Activated CD4-positive, alpha-beta T cell treated with anti-CD3 and anti-CD28 coated beads, Interleukin-2, amount 10 ng/mL, durations not matched to agents 7 days and 5 days (primary cell): ENCODE results near the gene CFAP58. TPM values are rescaled to one million over a fixed set of nuclear protein-coding genes. Genes with fewer than 3 reads are reported as not detected.

Experiments
- CTCF ChIA-PET: fragments of 350-600 bp; sonication (Branson Sonifier 250); formaldehyde crosslinking; loops from one replicate; lab custom pipeline; 2021; ENCODE audit warnings: antibody characterized with exemption; lab: Charles Lee
- POLR2A ChIA-PET: fragments of 350-600 bp; sonication (Branson Sonifier 250); formaldehyde crosslinking; loops from one replicate; lab custom pipeline; 2021; ENCODE audit warnings: antibody characterized with exemption; lab: Charles Lee
- DNase-seq: peaks from one replicate; pipeline ENCODE4 v3.0.0-alpha.2; 2020
- H3K27ac Mint-ChIP-seq: one replicate; pipeline ENCODE4 v1.8.0; 2021; ENCODE audit warnings: mild to moderate bottlenecking, moderate library complexity, mixed read lengths
- H3K27me3 Mint-ChIP-seq: one replicate; pipeline ENCODE4 v1.8.0; 2021; ENCODE audit warnings: mixed read lengths
- H3K36me3 Mint-ChIP-seq: one replicate; pipeline ENCODE4 v1.8.0; 2021; ENCODE audit warnings: low read depth, mixed read lengths
- H3K4me1 Mint-ChIP-seq: one replicate; pipeline ENCODE4 v1.8.0; 2021; ENCODE audit warnings: mixed read lengths
- H3K4me3 Mint-ChIP-seq: one replicate; pipeline ENCODE4 v1.8.0; 2021; ENCODE audit warnings: mild to moderate bottlenecking, moderate library complexity, mixed read lengths
- H3K9me3 Mint-ChIP-seq: one replicate; pipeline ENCODE4 v1.8.0; 2021; ENCODE audit warnings: mixed read lengths
- total RNA-seq, 2 experiments: library from RNA; stranded (reverse); gene quantifications; one replicate each; pipeline ENCODE4 v1.2.3, GENCODE V29; 2021

CFAP58 gene
- total RNA-seq, 2 experiments from 2014 or later, result 0.22 to 0.27 TPM

DNA sequence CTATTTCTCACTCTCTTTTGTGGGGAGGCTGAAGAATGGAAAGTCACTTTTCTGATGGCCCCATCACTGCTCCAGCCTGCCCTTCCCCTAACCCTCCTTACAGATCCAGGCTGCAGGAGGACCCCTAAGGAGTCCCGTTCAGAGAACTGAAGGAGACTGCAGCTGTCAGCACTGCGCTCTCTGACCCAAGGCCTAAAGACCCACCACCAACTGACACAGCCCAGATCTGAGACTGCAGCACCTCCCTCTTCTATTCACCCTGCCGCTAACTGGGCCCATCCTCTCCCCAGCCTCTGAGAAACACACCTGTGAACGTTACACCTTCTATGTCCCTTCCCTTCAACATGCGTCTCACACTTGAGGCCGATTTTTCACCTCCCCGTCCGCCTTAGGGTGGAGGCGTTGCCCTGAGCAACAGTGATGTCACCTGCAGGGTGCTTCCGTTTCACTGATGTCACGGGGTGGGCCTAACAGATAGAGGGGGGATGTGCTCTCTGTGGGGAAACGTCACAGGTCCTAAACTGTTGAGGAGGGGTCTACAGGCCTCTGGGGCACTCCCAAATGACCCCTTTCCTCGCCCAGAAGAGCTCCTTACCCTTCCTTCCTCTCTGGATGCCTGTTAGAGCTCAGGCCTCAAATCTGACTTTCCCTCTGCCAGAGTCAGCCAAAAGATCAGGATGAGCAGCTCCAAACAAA is 20.5 kb upstream of the CFAP58 start:
- H3K9me3 Mint-ChIP-seq, result no peaks in the 10 kb centered on the region
- ChIA-PET POLR2A (no interaction called here), CTCF (interaction anchor here (1.1 to 1.6 kb wide), 3 partner anchors 11 to 41 kb away, joined by 3 to 6 read pairs (median 3); no protein-coding TSS in a partner anchor)
- peak; percentile 66 for DNase-seq
- peak overlapping the region; percentile 79 for H3K27ac Mint-ChIP-seq
- H3K36me3 Mint-ChIP-seq, result peaks cover 31% of the 10 kb centered on the region
- peak overlapping the region; percentile 23 for H3K4me3 Mint-ChIP-seq
- H3K4me1 Mint-ChIP-seq, result peaks cover 85% of the 10 kb centered on the region
- H3K27me3 Mint-ChIP-seq, result no peaks in the 10 kb centered on the region

DNA sequence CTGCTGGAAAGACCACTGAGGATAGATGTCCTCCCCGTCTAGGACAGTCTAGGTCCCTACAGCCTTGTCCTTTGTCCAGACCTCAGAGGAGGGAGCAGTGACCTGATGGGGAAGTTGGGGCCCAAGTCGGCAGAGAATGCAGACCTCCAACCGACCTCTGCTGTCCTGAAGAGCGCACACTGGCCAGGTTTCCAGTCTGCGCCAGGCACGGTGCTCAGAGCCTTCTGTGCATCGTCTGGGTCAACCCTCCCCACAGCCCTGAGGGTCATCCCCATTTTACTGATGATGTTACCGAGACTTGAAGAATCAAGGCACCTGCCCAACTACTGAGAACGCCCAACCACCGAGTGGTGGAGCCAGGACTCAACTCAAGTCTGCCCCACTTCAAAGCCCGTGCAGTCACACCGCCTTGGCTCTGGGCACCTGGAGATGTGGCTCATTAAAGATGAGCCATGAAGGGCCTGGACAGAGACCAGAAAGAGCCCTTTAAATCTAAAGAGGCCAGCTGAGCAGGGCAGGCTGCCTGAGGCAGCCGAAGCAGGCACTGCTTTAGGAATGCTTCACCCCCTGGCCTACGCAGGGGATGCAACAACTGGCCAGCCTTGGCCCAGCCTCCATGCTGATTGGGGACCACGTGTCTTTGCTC is 19.8 kb upstream of the CFAP58 start:
- CTCF ChIA-PET, result interaction anchor here (1.1 to 1.6 kb wide), 3 partner anchors 10 to 42 kb away, joined by 3 to 6 read pairs (median 3); no protein-coding TSS in a partner anchor
- peak overlapping the region; percentile 79 for H3K27ac Mint-ChIP-seq
- DNase-seq, result no peak
- no peaks in the 10 kb centered on the region for H3K9me3 Mint-ChIP-seq
- no peaks in the 10 kb centered on the region for H3K27me3 Mint-ChIP-seq
- POLR2A ChIA-PET, result no interaction called here
- no peak overlapping the region for H3K4me3 Mint-ChIP-seq
- H3K4me1 Mint-ChIP-seq, result peaks cover 81% of the 10 kb centered on the region
- H3K36me3 Mint-ChIP-seq, result peaks cover 31% of the 10 kb centered on the region

DNA sequence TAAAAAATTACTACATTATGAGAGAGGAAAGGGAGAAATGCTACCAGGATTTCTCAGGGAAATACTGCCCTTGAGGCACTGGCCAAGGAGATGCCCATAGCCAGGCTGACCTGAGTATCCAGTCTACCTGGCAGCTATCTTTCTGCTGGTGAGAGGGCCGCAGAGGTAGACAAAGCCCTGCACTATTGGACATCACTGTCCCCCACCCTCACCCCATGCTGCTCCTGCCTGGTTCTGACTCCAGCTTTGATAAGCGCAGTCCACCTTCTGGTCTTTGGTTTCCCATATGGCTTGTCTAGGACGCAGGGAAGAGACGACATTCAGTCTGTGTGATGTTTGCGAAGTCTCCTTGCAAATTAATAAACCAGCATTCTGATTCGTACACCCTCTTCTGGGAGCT is 19.1 kb upstream of the CFAP58 start:
- no peak for DNase-seq
- no peaks in the 10 kb centered on the region for H3K9me3 Mint-ChIP-seq
- H3K27ac Mint-ChIP-seq, result peak overlapping the region; percentile 54
- POLR2A ChIA-PET, result no interaction called here
- no peak overlapping the region for H3K4me3 Mint-ChIP-seq
- peaks cover 80% of the 10 kb centered on the region for H3K4me1 Mint-ChIP-seq
- H3K27me3 Mint-ChIP-seq, result no peaks in the 10 kb centered on the region
- H3K36me3 Mint-ChIP-seq, result peaks cover 31% of the 10 kb centered on the region
- CTCF ChIA-PET, result interaction anchor here (1.1 to 2.8 kb wide), 4 partner anchors 9 to 43 kb away, joined by 3 to 9 read pairs (median 4); no protein-coding TSS in a partner anchor

DNA sequence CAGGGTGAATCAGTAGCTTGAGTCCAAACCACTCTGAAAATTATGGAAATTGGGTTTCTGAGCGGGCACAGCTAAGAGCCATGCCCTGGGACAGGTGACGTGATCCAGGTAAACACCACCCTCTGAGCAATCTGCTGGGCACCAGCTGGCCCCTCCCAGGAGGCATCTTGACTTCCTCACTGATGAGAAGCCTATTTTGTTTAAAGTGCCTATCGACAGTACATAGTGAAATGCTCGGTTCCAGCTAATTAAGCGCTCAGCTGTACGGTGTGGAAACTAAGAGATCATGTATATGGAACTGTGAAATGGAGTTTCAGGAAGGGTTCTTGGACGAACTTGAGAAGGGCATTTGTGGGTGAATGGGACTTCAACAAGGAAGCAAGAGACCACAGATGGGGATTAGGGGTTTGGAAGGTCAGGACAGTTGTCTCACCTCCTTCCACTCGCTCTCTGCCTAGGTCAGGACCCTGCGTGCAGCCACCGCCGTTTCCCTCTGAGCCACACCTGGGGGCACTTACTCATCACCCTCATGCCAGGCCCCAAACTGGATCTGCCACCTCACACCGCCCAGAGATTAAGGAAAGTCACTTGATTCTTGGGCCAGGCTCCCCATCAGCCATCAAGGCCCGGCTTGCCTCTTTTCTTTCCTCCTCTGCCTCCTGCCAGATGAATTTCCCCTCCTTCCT is 18.5 kb upstream of the CFAP58 start:
- Mint-ChIP-seq H3K27me3 (peaks cover 1% of the 10 kb centered on the region), H3K36me3 (peaks cover 31% of the 10 kb centered on the region), H3K27ac (peak overlapping the region; percentile 100), H3K4me1 (peaks cover 80% of the 10 kb centered on the region), H3K9me3 (no peaks in the 10 kb centered on the region), H3K4me3 (peak overlapping the region; percentile 98)
- POLR2A ChIA-PET, result no interaction called here
- CTCF ChIA-PET, result interaction anchor here (0.7 to 2.8 kb wide), 4 partner anchors 11 to 78 kb away, joined by 3 to 9 read pairs (median 7); no protein-coding TSS in a partner anchor
- DNase-seq, result no peak

DNA sequence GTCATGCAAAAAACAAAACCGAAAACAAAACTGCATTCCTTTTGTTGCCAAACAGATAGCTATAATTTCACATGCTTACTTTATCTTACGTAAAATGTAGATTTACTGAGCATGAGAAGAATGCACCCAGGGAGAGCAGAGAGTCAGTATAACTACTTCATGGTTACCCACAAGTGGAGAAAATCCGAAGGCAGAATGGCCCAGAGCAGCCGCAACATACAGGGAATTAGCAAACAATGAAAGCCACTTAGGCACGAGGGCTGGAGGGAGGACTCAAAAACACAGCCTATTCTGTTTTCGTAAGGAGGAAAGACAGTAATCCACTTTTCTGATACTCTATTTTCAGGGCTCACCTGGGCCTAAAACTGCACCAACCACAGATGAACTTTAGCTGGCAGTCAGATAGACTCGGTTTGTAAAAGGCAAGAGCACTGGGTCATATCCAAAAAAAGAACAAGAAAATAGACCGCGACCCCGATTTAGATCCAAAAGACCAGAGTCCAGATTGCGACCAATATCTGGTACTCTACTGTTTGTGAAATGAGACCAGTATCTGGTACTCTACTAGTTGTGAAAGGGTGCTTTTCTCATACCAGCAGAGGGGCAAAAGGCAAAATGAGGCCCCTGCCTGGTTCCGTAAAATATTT is 16.7 kb upstream of the CFAP58 start:
- Mint-ChIP-seq H3K4me1 (peaks cover 65% of the 10 kb centered on the region), H3K36me3 (peaks cover 28% of the 10 kb centered on the region), H3K27ac (peak overlapping the region; percentile 100), H3K27me3 (peaks cover 5% of the 10 kb centered on the region), H3K4me3 (peak overlapping the region; percentile 98), H3K9me3 (no peaks in the 10 kb centered on the region)
- DNase-seq, result no peak
- CTCF ChIA-PET, result interaction anchor here (0.6 to 2.8 kb wide), 13 partner anchors 9 to 66 kb away, joined by 3 to 11 read pairs (median 4); partner anchors contain the start of gene CFAP58
- POLR2A ChIA-PET, result no interaction called here

DNA sequence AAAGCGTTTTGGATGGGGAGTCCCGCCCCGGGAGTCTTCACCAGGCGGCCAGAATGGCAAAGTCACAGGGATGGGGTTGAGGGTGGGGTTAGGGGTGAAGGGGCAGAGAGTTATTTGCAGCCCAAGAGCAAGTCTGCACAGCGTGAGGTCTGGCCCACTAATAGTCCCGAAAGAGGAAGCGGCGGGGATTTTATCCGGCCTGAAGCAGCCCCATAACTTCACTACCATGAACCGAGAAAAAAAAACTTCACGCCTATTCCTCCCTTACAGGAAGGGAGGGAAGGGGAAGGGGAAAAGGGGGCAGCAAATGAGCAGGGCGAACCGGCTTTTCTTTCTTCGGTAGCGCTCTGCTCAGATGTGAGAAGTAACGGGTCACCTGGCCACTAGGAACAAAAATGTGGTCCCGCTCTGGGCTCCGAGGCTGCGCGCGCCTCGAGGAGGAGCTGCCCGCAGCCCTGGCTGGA is 16.1 kb upstream of the CFAP58 start:
- ChIA-PET CTCF (interaction anchor here (0.6 to 1.9 kb wide), 12 partner anchors 8 to 58 kb away, joined by 3 to 16 read pairs (median 4); partner anchors contain the start of gene CFAP58), POLR2A (interaction anchor here (0.7 kb wide), 1 partner anchor 15 kb away, joined by 7 read pairs; no protein-coding TSS in a partner anchor)
- peaks cover 61% of the 10 kb centered on the region for H3K4me1 Mint-ChIP-seq

DNA sequence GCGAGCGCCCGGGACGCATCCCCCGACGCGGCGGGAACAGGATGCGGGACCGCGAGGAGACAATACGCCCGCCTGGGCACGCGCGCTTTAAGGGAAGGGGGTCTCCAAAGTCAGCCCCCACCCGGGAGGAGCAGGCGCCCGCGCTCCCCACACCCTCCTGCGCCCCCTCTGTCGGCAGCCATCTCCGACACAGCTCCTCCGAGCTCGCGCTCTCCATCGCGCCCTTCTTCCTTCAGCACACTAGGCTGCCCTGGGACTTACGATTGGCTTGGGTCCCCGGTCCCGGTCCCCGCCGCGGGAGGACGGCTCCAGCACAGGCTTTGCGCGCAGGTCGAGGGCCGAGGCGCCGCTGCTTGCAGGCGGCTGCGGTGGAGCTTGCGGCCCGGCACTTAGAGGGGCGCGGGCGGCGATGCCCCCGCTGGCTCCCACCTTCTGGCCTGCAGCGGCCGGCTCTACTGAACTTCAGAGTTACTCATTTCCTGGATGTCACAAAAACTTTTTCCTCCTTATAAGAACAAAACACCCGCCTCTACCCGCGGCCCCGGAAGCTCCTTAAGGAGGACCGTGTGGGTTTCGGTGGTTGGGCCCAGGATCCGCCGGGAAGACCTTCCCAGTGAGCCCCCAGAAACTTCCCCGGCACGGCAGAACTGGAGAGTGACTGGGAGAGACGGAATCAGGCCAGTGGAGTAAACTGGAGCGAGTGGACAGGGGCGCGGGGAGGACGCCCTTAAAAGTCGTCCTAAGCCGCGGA is 15.5 kb upstream of the CFAP58 start, which contains the start of gene ITPRIP:
TSS of gene ITPRIP (minus strand) at position 481 of the 751 bp plus-strand sequence. CDS start 22,414 bp downstream, outside the sequence.
- Mint-ChIP-seq H3K27ac (peak within 1 kb of the TSS; percentile 100), H3K4me3 (peak within 1 kb of the TSS; percentile 98), H3K36me3 (peaks cover 21% of the 10 kb centered on the region), H3K9me3 (no peaks in the 10 kb centered on the region), H3K4me1 (peaks cover 54% of the 10 kb centered on the region), H3K27me3 (peaks cover 5% of the 10 kb centered on the region)
- CTCF ChIA-PET, result interaction anchor here (0.6 to 1.9 kb wide), 14 partner anchors 9 to 430 kb away, joined by 3 to 16 read pairs (median 4); partner anchors contain the start of gene CFAP58
- POLR2A ChIA-PET, result interaction anchor here (0.7 to 1.9 kb wide), 2 partner anchors 15 to 32 kb away, joined by 7 read pairs; no protein-coding TSS in a partner anchor
- DNase-seq, result peak; percentile 75

More for the DNA sequence above, 16.1 kb upstream of the CFAP58 start:
- Mint-ChIP-seq H3K9me3 (no peaks in the 10 kb centered on the region), H3K4me3 (peak overlapping the region; percentile 98), H3K36me3 (peaks cover 27% of the 10 kb centered on the region), H3K27me3 (peaks cover 5% of the 10 kb centered on the region), H3K27ac (peak overlapping the region; percentile 100)
- DNase-seq, result no peak

DNA sequence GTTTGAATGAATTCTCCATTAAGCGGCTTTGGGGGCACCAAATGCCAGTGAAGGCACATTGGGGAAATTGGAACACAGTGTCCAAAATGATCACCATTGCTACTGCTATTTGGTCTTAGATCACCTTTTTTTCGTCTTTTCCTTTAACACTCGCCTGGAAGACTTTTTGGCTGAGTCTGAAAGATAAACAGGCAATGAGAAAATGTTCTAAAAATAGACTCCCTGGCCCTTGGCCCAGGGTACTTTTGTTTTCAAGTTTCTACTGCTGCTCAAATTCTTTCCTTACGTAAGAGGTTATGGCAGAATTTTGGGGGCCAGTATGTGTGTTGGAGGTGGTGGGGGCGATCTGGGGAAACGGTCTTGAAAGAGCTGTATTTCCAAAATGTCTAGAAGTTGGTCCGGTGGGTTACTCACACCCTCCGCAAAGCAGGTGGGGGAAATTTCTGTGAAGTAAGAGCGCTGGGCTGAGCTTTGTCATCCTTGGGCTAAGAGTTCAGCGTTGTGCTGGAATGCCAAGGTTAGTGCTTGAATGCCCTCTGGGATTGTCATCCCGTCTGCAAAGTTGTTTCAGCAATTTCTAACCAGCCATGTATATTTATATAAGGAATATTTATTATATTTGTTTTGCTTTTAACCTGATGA is 14.0 kb upstream of the CFAP58 start:
- peak overlapping the region; percentile 100 for H3K27ac Mint-ChIP-seq
- CTCF ChIA-PET, result interaction anchor here (0.5 to 1.4 kb wide), 3 partner anchors 30 to 285 kb away, joined by 3 read pairs; no protein-coding TSS in a partner anchor
- H3K27me3 Mint-ChIP-seq, result peaks cover 5% of the 10 kb centered on the region
- POLR2A ChIA-PET, result interaction anchor here (1.9 kb wide), 1 partner anchor 33 kb away, joined by 7 read pairs; no protein-coding TSS in a partner anchor
- peak overlapping the region; percentile 98 for H3K4me3 Mint-ChIP-seq
- DNase-seq, result no peak
- no peaks in the 10 kb centered on the region for H3K9me3 Mint-ChIP-seq
- peaks cover 41% of the 10 kb centered on the region for H3K4me1 Mint-ChIP-seq
- peaks cover 13% of the 10 kb centered on the region for H3K36me3 Mint-ChIP-seq

DNA sequence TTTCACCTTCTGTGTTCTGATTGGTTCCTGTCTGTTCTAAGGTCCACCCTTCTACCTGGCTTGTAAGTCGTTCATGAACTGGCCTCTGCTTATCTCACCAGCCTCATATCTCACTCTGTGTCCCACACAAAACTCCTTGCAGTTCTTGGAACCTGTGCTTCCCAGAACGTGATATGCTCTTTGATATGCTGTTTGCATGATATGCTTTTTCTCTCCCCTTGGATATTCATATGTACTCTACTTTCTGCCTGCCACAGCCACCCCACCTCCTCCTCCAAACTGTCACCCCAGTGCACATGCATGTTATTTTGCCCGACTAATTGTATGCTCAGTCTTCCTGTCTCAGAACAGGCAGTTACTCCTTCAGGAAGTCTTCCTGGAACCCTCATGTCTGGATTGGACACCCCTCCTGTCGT is 13.5 kb upstream of the CFAP58 start:
- peaks cover 9% of the 10 kb centered on the region for H3K36me3 Mint-ChIP-seq
- CTCF ChIA-PET, result interaction anchor here (0.7 kb wide), 1 partner anchor 109 kb away, joined by 3 read pairs; no protein-coding TSS in a partner anchor
- no peak overlapping the region for H3K27ac Mint-ChIP-seq
- H3K4me3 Mint-ChIP-seq, result peak overlapping the region; percentile 4
- peaks cover 5% of the 10 kb centered on the region for H3K27me3 Mint-ChIP-seq
- peaks cover 36% of the 10 kb centered on the region for H3K4me1 Mint-ChIP-seq
- POLR2A ChIA-PET, result no interaction called here
- DNase-seq, result no peak
- no peaks in the 10 kb centered on the region for H3K9me3 Mint-ChIP-seq

DNA sequence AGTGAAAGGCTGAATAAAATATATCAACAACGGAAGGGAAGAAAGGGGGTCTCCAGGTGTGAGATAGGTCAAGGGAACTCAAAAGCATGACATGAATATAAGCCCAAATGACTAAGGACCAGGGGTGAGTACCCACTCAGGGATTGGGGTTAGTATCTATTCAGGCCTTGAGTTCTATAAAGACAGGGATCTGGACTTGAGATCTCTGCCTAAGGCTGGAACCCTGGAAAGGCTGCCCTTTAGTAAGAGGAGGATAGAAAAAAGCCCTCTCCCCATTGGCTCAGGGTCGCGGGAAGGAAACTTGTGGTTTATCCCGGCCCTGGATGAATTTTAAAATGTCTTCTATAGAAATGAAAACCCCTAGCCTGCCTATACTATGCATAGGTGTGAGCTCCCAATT is 13.0 kb upstream of the CFAP58 start:
- Mint-ChIP-seq H3K36me3 (peaks cover 6% of the 10 kb centered on the region), H3K4me1 (peaks cover 33% of the 10 kb centered on the region), H3K4me3 (no peak overlapping the region), H3K9me3 (peaks cover 4% of the 10 kb centered on the region), H3K27me3 (peaks cover 5% of the 10 kb centered on the region), H3K27ac (no peak overlapping the region)
- ChIA-PET POLR2A (no interaction called here), CTCF (interaction anchor here (1.3 to 3.7 kb wide), 3 partner anchors 12 to 49 kb away, joined by 7 to 16 read pairs (median 7); partner anchors contain the start of gene CFAP58)
- no peak for DNase-seq
